Motor neuron (in vitro differentiated cells): ENCODE measurements around the gene CACTIN. TPM values are rescaled to one million over a fixed set of nuclear protein-coding genes. Genes with fewer than 3 reads are reported as not detected.

Source experiments
- ATAC-seq, 8 experiments: fragments of 200-7000 bp; cut with Tn5 transposase; replicated peaks in 6 of 8; 2 replicates each; pipeline ENCODE4 v1.8.0; 2021; ENCODE audit warnings: mild to moderate bottlenecking in 8 of 8, moderate library complexity in 8 of 8
- H3K27ac ChIP-seq, 2 donors: fragments of 250-450 bp; sonication (Bioruptor Pico); 2 replicates each; pipeline ENCODE4 v1.9.0; 2021; ENCODE audit warnings: antibody characterized with exemption in 2 of 2, mild to moderate bottlenecking in 2 of 2, moderate library complexity in 1 of 2
- H3K4me1 ChIP-seq, 2 donors: fragments of 250-450 bp; sonication (Bioruptor Pico); replicated peaks in 1 of 2; 2 replicates each; pipeline ENCODE4 v1.6.1; 2021; ENCODE audit warnings: antibody characterized with exemption in 2 of 2, mild to moderate bottlenecking in 2 of 2, moderate library complexity in 1 of 2
- H3K4me3 ChIP-seq, 5 donors: fragments of 250-450 bp; sonication (Bioruptor Pico); 2 replicates each; pipeline ENCODE4 v1.9.0; 2021; ENCODE audit warnings: antibody characterized with exemption in 5 of 5, mild to moderate bottlenecking in 5 of 5, moderate library complexity in 4 of 5
- WGBS, 10 experiments: fragments of 450-650 bp; shearing (Covaris generic); methylation state at CpG; one replicate each; pipeline ENCODE4 v1.0.0; 2022; 5-methylcytosine and 5-hydroxymethylcytosine counted together
- in situ Hi-C, 9 experiments: fragments of 400-800 bp; cut with MboI; loops; one replicate each; pipeline ENCODE4 v1.15.0; 2021; ENCODE audit warnings: low sequenced_read_pairs in 9 of 9, low pct_unique_long_range_greater_than_20kb in 2 of 9; ENCODE audit not compliant: unreplicated experiment in 9 of 9
- total RNA-seq, 8 experiments: library from RNA; unstranded; fragments of 300-600 nt; gene quantifications; 2 replicates each; pipeline versions ENCODE4 v1.2.3 to v1.2.4, GENCODE V29; 2022

CACTIN gene
- 10 to 100 TPM; 11.7 to 23.0 (median 15.7) TPM for total RNA-seq

DNA sequence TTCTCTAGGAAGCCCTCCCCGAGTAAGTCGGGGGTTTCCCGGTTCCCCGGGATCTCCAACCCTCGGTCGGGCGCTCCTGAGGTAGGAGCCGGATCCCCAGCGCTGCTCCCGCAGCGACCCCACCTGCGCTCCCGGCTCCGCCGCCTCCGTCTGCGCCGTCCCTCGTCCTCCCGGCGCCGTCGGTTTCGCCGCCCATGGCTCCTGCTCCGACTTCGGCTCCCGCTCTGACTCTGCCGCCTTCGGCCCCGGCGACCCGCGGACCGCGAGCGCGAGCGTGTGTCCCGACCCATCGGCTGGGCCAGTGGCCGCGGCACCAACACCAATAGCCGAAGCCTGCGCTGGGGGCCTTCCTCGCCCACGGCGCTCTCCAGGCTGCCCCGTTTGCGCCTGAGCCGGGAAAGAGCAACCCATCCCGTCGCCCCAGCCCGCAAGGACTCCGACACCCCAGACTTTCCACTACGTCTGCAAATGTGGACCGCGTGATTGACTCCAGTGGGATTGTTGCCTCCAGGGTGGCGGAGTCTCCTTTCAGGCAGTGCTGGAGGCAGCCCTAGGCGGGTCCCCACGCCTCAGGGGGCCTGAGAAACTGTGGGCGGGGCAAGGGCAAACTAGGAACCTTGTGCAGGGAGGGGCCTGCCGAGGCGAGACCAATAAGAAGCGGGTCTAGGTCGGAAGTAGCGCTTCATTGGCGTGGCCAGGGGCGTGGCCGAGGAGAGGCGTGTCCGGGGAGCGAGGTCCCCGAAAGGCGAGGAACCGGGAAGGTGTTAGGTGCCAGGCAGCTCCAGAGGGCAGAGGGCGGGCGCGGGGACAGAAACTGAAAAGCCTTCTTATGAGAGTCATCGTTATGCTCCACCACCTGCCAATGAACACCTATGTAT is at the start of gene CACTIN:
Gene CACTIN (minus strand): TSS at position 318 of the 878 bp plus-strand sequence. CDS start 28 bp downstream, at position 290.
- peak within 1 kb of the TSS; percentile 75 to 97 (median 93) for H3K4me3 ChIP-seq
- peak within 1 kb of the TSS; percentile 98 to 100 for H3K27ac ChIP-seq
- WGBS, 10 experiments = 0 to 4% (median 0%) methylated on average over 1 to 10 of the region's 80 CpGs; no CpG with 5 or more reads in 4 of the 10 experiments
- peak; percentile 87 to 95 (median 91) for ATAC-seq
- in situ Hi-C loops = no loop called here
- peaks cover 7 to 9% of the 10 kb centered on the region in 2 donors for H3K4me1 ChIP-seq

DNA sequence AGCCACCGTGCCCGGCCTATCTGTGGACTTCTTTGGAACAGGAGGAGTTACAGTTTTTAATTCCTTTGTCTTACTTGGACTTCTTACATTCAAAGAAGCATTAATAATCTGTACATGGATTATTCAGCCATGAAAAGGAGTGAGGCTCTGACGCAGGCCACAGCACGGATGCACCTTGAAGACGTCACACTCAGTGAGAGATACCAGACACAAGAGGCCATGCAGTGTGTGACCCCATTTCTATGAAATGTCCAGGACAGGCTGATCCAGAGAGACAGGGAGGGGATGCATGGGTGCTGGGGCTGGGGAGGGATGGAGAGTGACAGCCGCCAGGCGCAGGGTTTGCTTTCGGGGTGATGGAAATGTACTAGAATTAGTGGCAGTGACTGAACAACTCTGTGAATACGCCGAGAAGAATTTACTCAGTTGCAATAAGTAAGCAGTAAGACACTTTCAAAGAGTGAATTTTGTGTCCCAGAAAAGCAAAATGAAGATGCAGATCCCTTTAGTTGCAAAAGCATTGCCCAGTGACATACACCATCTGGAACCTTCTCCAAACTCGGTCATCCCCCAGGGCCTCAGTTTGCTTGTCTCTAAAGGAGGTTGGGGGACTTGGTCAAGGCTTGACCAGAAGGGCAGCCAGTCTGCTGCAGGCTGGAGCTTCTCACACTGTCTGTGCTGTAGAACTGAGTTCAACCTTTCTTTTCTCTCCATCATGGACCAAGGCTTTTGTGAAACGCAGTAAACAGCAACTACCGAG is 48.4 kb upstream of the CACTIN start:
- Histone ChIP-seq H3K4me1 (peaks cover 25 to 30% of the 10 kb centered on the region in 2 donors), H3K4me3 (no peak overlapping the region), H3K27ac (no peak overlapping the region)
- WGBS, 10 experiments = 80 to 100% (median 89%) methylated on average over 1 to 9 of the region's 13 CpGs; no CpG with 5 or more reads in 1 of the 10 experiments
- in situ Hi-C loops = loop anchor here in 2 of 9 experiments (25.0 kb wide), 1 partner anchor 537 kb away; no protein-coding TSS in a partner anchor
- ATAC-seq = no peak

GRCh38 chr19:3673506-3674439 is 47.2 kb upstream of the CACTIN start:
- 78 to 100% (median 88%) methylated on average over 1 to 10 of the region's 34 CpGs; no CpG with 5 or more reads in 7 of the 10 experiments for WGBS, 10 experiments
- no peak for ATAC-seq
- H3K4me1 ChIP-seq = peaks cover 36 to 41% of the 10 kb centered on the region in 2 donors
- in situ Hi-C loops = loop anchor here in 2 of 9 experiments (25.0 kb wide), 1 partner anchor 539 kb away; no protein-coding TSS in a partner anchor
- no peak overlapping the region for H3K4me3 ChIP-seq
- H3K27ac ChIP-seq = no peak overlapping the region

DNA sequence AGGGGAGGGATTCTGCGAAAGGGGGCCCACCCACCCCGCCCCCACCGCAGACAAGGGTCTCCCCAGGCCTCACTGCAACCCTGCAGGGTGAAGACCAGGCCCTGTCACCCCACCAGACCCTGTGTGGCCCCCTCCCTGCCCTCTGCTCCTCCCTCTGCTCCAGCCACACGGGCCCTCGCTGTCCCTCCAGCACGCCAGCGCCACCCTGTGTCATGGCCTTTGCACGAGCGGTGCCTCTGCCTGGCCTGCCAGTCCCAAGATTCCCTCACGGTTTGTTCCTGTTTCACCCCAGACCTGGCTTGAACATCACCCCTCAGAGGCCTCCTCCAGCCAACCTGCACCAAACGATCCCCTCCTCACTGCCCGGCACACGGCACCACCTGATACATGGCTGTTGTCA is 46.4 kb upstream of the CACTIN start:
- no peak overlapping the region for H3K27ac ChIP-seq
- in situ Hi-C loops = loop anchor here in 2 of 9 experiments (25.0 kb wide), 1 partner anchor 539 kb away; no protein-coding TSS in a partner anchor
- H3K4me3 ChIP-seq = no peak overlapping the region
- ATAC-seq = no peak
- H3K4me1 ChIP-seq = peaks cover 42 to 46% of the 10 kb centered on the region in 2 donors
- 83% methylated on average over 1 of the region's 13 CpGs; no CpG with 5 or more reads in 9 of the 10 experiments for WGBS, 10 experiments

DNA sequence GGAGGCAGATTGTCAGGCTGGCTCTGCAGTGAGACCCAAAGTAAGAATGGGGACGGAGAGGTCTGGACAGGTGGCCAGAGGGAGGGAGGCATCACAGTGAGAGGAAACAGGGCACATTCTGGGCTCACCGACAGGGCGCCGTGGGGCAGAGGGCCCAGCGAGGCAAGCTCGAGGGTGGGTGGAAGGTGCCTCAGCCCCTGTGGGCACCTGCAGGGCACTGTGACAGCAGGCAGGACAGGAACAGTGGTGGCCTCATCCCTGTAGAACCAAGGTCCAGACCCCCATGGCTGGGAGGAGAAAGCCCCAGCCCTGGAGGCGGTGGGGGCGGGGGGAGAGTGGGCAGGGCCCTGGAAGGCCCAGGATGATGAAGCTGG is 46.0 kb upstream of the CACTIN start:
- peaks cover 42 to 46% of the 10 kb centered on the region in 2 donors for H3K4me1 ChIP-seq
- H3K27ac ChIP-seq = no peak overlapping the region
- ATAC-seq = no peak
- in situ Hi-C loops = loop anchor here in 2 of 9 experiments (25.0 kb wide), 1 partner anchor 540 kb away; no protein-coding TSS in a partner anchor
- 100% methylated on average over 1 to 2 of the region's 8 CpGs; no CpG with 5 or more reads in 8 of the 10 experiments for WGBS, 10 experiments
- no peak overlapping the region for H3K4me3 ChIP-seq

- Histone ChIP-seq H3K27ac (peak overlapping the region; percentile 9 to 38), H3K4me3 (no peak overlapping the region), H3K4me1 (peaks cover 42 to 46% of the 10 kb centered on the region in 2 donors)
- 33 to 80% (median 76%) methylated on average over 1 to 7 of the region's 40 CpGs; no CpG with 5 or more reads in 7 of the 10 experiments for WGBS, 10 experiments
- in situ Hi-C loops = loop anchor here in 2 of 9 experiments (25.0 kb wide), 1 partner anchor 540 kb away; no protein-coding TSS in a partner anchor
- ATAC-seq = peak in 5 of 8 experiments; percentile 54 to 72 (median 66)
Measured at GRCh38 chr19:3671680-3672574, 45.3 kb upstream of the CACTIN start.

GRCh38 chr19:3670796-3671679 is 44.4 kb upstream of the CACTIN start:
- Histone ChIP-seq H3K4me1 (peaks cover 42 to 46% of the 10 kb centered on the region in 2 donors), H3K27ac (peak overlapping the region; percentile 41 to 67), H3K4me3 (no peak overlapping the region)
- in situ Hi-C loops = loop anchor here in 2 of 9 experiments (25.0 kb wide), 1 partner anchor 541 kb away; no protein-coding TSS in a partner anchor
- 66 to 100% (median 76%) methylated on average over 2 to 5 of the region's 45 CpGs; no CpG with 5 or more reads in 6 of the 10 experiments for WGBS, 10 experiments
- peak in 7 of 8 experiments; percentile 12 to 57 (median 20) for ATAC-seq

DNA sequence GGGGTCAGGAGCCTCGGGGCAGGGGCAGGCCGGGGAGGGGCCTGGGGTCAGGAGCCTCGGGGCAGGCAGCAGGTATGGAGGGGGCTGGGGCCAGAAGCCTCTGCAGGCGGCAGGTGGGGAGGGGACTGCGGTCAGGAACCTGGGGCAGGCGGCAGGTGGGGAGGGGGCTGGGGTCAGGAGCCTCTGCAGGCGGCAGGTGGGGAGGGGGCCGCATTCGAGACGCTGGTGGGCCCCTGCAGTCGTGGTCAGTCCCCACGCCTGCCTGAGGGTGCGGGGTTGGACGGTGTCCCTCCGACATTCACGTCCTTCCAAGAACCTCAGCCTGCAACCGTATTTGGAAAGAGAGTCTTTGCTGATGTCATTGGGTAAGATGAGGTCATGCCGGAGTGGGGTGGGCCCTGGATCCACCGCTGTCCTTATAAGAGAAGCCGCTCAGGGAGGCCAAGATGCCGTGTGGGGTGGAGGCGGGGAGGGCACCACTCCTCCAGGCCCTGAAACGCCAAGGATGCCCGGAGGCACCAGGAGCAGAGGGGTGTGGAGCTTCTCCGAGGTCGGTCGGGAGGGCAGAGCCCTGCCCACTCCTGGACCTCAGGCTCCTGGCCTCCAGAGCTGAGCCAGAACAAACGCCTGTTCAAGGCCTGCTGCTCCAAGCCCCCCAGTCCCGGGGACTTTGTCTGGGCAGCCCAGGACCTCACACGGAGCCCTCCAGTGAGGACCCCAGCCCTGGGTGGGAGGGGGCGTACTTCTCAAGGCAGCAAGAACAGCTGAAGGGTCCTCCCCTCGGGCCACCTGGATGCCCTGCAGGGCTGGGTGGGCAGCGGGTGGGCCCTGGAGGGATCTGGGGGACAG is 43.6 kb upstream of the CACTIN start:
- peak; percentile 40 to 74 (median 64) for ATAC-seq
- 54 to 75% methylated on average over 7 to 8 of the region's 33 CpGs; no CpG with 5 or more reads in 8 of the 10 experiments for WGBS, 10 experiments
- Histone ChIP-seq H3K27ac (peak overlapping the region; percentile 41 to 67), H3K4me3 (no peak overlapping the region), H3K4me1 (peaks cover 45 to 49% of the 10 kb centered on the region in 2 donors)
- in situ Hi-C loops = loop anchor here in 2 of 9 experiments (25.0 kb wide), 1 partner anchor 542 kb away; no protein-coding TSS in a partner anchor

DNA sequence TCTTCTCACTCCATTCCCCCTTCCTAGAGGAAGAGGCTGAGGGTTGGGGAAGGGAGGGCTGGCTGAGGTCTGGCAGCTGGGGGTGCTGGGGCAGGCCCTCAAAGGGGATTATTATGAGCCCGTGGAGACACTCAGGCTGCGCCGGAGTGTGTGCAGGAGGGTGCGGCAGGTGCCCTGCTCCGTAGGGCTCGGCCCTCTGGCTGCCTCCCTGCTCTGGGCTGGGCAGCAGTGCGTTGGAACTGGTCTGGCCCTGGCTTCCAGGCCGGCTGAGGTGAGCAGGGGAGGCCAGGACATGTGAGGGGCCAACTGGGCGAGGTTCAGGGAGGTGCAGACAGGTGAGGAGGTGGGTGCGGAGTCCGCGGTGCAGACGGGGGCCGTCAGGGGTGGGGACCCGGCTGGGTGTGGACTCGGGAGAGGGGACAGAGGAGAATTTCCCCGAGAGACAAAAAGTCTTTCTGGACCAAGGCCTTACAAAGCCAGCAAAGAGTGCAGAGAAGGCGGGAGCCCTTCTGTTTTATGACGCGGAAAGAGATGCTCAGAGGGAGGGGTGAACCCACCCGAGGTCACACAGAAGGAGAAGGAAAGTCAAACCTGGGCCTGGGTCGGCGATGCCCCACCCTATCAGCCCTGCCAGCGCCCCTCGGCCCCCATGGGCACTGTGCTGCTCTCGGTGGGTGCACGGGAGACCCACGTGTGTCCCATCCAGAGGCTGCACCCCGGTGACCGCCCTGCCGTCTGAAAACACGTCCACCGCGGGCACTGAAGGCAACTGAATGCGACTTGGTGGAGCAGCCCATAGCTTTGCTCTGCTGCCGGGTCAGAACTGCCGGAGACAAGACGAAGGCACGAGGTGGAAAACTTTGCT is 42.7 kb upstream of the CACTIN start:
- no CpG with 5 or more reads among the region's 39 CpGs for WGBS, 10 experiments
- in situ Hi-C loops = loop anchor here in 2 of 9 experiments (25.0 kb wide), 1 partner anchor 543 kb away; no protein-coding TSS in a partner anchor
- Histone ChIP-seq H3K4me3 (no peak overlapping the region), H3K4me1 (peaks cover 45 to 49% of the 10 kb centered on the region in 2 donors), H3K27ac (peak overlapping the region; percentile 7 to 67)
- peak in 1 of 8 experiments; percentile 33 for ATAC-seq
